NCI-H2029 (cell line): ENCODE measurements around the gene GLB1L.
"Not testable (repeated sequence)": the region's sequence is repeated elsewhere in the genome, so short reads cannot be mapped to it uniquely, and the experiment has no call there.

Source experiments
- DNase-seq: peaks from one replicate; lab custom pipeline; 2025; lab: John Stamatoyannopoulos, UW

Gene GLB1L

DNA sequence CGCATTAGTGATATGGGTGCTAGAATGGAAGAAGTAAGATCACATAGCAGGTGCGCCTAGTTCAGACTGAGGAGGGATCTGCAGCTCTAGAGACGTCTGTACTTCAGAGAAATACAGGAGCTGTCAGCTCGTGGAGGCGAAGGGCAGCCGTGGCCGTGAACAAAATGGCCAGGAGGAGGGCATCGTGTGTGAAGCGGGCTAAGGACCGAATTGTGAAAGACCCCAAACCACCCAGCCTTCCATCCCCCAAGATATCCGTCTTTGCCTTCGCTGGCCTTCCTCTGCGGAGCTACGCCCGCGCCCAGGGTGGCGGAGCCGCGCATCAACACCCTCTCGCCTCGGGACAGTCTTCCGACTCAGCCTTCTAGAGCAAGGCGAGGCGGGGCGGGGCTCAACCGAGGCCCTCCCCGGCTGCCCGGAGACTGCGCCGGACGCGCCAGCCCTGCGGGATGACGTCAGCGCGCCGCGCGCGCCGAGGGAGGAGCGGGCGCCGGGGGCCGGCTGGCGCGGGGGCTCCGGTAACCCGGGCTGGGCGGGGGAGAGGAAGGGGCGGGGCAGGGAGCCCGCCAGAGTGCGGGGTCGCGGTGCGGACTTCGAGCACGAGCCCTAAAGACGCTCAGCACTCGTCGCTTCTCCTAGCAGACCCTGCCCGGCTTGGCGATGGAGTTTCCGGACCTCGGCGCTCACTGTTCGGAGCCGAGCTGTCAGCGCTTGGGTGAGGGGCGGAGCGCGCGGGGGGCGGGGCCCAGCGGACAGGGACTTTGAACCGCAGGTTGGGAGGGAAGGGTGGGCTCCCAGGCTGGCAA, 38.7 kb downstream of the GLB1L start, which contains the start of gene ZFAND2B:
Gene ZFAND2B (plus strand): TSS at position 455 of the 806 bp plus-strand sequence. CDS start 206 bp downstream, at position 661.
- peak; percentile 92 for DNase-seq

DNA sequence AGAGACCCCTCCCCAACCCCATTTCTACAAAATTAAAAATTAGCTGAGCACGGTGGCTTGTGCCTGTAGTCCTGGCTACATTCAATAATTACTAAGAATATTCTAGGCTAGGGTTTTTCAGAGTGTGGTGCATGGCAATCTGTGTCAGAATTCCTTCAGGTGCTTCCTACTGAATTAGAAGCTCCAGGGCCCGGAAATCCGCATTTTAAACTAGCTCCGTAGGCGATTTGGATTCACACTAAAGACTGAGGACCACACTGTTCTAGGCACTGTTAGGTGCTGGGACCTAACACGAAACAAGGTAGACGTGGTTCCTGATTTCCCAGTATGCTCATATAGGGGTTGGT, 39.3 kb downstream of the GLB1L start:
- DNase-seq, result no peak

- DNase-seq, result no peak
Observed at GRCh38 chr2:219205165-219205538, 40.1 kb downstream of the GLB1L start.

DNA sequence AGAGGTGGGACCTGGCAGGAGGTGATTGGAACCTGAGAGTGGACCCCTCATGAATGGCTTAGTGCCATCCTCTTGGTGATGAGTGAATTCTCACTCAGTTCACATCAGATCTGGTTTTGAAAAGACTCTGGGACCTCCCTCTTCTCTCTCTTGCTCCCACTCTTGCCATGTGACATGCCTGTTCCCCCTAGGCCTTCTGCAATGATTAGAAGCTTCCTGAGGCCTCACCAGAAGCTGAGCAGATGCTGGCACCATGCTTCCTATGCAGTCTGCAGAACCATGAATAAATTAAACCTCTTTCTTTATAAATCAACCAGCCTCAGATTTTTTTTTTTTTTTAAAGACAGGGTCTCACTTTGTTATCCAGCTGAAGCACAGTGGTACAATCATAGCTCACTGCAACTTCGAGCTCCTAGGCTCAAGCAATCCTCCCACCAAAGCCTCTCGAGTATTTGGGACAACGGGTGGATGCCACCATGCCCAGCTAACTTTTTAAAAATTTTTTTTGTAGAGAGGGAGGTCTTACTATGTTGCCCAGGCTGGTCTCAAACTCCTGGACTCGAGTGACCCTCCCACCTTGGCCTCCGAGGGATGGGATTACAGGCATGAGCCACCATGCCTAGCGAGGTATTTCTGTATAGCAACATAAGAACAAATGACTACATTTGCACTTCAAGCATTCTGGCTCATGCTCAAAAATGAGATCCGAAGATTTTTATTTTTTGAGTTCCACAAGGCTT, 40.6 kb downstream of the GLB1L start:
- DNase-seq, result no peak

DNA sequence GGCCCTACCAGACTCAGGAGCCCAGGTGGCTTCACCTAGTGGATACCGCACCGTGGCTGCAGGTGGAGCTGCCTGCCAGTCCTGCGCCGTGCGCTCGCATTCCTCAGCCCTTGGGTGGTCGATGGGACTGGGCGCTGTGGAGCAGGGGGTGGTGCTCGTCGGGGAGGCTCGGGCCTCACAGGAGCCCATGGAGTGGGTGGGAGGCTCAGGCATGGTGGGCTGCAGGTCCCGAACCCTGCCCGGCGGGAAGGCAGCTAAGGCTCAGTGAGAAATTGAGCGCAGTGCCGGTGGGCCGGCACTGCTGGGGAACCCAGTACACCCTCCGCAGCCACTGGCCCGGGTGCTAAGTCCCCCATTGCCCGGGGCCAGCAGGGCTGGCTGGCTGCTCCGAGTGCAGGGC, 43.9 kb downstream of the GLB1L start:
- DNase-seq, result not testable (repeated sequence)

DNA sequence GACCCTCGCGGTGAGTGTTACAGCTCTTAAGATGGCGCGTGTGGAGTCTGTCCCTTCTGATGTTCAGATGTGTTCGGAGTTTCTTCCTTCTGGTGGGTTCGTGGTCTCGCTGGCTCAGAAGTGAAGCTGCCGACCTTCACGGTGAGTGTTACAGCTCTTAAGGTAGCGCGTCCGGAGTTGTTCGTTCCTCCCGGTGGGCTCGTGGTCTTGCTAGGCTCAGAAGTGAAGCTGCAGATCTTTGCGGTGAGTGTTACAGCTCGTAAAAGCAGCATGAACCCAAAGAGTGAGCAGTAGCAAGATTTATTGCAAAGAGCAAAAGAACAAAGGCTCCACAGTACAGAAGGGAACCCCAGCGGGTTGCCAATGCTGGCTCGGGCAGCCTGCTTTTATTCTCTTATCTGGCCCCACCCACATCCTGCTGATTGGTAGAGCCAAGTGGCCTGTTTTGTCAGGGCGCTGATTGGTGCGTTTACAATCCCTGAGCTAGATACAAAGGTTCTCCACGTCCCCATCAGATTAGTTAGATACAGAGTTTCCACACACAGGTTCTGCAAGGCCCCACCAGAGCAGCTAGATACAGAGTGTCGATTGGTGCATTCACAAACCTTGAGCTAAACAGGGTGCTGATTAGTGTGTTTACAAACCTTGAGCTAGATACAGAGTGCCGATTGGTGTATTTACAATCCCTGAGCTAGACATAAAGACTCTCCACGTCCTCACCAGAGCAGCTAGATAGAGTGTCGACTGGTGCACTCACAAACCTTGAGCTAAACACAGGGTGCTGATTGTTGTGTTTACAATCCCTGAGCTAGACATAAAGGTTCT, 44.5 kb downstream of the GLB1L start:
- not testable (repeated sequence) for DNase-seq

DNA sequence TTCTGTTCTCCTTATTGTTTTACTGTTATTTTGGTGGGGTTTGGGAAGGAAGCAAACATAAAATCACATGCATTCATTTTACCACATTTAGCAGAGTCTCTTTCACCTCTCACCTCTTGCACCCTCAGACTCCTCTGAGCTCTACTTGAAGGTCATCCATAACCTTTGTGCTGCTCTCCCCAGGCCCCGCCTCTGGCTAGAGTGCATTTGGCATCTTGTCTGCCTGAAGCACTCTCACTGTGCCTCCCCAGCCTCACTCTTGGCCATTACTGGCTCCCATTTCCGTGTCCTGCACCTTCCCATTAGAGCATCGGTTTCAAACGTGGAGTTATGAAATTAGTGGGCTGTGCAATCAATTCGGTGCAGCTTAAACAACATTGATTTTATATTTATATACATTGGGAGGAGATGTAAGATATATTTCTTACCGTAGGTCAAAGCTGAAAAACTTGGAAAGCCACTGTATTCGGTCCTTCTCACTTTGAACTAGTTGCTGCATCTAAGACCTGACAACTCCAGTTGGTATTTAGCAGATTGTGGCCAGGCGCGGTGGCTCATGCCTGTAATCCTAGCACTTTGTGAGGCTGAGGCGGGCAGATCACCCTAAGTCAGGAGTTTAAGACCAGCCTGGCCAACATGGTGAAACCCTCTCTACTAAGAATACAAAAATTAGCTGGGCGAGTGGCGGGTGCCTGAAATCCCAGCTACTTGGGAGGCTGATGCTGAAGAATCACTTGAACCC, 45.6 kb downstream of the GLB1L start:
- DNase-seq, result no peak

DNA sequence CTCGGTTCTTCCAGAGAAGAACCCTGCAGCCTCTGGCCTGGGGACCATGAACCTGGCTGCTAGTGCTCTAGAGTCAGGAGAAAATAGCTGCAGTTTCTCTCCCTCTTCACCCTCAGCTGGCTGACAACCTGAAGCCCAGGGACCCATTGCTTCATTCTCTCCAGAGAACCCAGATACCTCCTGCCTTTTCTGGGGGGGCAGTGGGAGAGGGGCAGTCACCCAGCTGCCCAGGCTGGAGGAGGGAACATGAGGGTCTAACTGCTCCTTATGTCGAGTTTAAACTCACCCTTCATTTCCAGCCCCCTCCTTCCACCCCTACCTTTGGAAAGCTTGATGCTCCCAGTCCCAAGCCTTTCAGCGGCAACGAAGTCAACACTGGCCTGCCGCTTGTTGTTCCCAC, 46.3 kb downstream of the GLB1L start:
- no peak for DNase-seq

DNA sequence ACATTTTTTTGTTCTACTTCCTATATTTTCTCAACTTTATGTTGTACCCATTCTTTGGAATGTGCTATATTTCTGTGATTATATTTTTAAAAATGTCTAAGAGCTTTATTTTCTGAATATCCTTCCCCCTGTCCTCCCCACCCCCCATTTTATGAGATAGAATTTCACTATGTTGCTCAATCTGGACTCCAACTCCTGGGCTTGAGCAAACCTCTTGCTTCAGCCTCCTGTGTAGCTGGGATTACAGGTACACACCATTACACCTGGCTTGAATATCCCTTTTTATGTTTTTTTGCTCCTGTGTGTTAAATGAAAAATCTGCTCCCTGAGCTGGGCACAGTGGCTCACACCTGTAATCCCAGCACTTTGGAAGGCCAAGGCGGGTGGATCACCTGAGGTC, 47.9 kb downstream of the GLB1L start:
- no peak for DNase-seq

DNA sequence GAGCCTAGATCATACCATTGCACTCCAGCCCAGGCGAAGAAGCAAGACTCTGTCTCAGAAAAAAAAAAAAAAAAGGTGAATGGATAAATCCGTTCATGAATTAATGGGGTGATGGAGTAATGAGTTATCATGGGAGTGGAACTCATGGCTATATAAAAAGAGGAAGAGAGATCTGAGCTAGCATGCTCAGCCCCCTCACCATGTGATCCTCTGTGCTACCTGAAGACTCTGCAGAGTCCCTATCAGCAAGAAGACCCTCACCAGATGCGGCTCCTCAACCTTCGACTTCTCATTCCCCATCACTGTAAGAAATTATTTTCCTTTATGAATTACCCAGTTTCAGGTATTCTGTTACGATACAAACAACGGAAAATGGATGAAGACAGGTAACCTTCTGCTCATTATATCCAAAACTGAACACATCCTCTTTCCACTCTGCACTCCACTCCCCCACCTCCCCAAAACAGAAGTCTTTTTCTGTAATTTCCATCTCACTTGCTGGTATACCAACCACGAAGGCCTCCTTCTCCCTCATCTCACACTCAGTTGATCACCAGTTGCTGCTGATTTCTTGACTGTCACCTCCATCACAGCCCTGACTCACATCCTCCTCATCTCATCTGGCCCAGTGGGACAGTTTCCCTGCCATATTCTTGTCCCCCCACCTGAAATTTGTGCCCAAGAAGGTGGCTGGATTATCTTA, 58.3 kb downstream of the GLB1L start:
- no peak for DNase-seq
